ENCODE data around the gene WNT9B. TPM values are rescaled to one million over a fixed set of nuclear protein-coding genes. Genes with fewer than 3 reads are reported as not detected.
A peak's percentile ranks its signal among the peaks of the same experiment; 100 is the strongest.

The WNT9B gene
- total RNA-seq, 1 experiment from 2014 or later, result 0.70 TPM

- H2BK15ac ChIP-seq (ENCODE audit: low read depth, low read length), result no peak overlapping the region
- H2BK12ac ChIP-seq (ENCODE audit: insufficient read length, low read depth, low read length), result no peak overlapping the region
- H2BK5ac ChIP-seq (ENCODE audit: insufficient read length, low read length), result no peak overlapping the region
- H2BK120ac ChIP-seq (ENCODE audit: low read depth, low read length, poor library complexity, severe bottlenecking), result no peak overlapping the region
- no peaks in the 10 kb centered on the region for H3K23me2 ChIP-seq (ENCODE audit: insufficient read length, low read depth, low read length, poor library complexity, severe bottlenecking)
- no peak overlapping the region for H4K5ac ChIP-seq (ENCODE audit: insufficient read length, low read depth, low read length)
- H4K20me1 ChIP-seq (ENCODE audit: control insufficient read depth, insufficient read depth, insufficient read length), result no peaks in the 10 kb centered on the region
- TF ChIP-seq CTCF (conservative IDR thresholded peaks at IDR 0.05), result no peak
- H3K56ac ChIP-seq (ENCODE audit: insufficient read length, low read depth, low read length), result no peak overlapping the region
- Mint-ChIP-seq H3K9me3 (no peaks in the 10 kb centered on the region), H3K4me1 (peaks cover 14 to 17% of the 10 kb centered on the region in 2 experiments), H3K36me3 (ENCODE audit: insufficient read depth in 1 of 3, low read depth in 3 of 3) (no peaks in the 10 kb centered on the region), H3K4me3 (no peak overlapping the region), H3K27me3 (ENCODE audit: low read depth) (peaks cover 13% of the 10 kb centered on the region), H3K27ac (no peak overlapping the region)
- no peak overlapping the region for H3K23ac ChIP-seq (ENCODE audit: insufficient read length, low read depth, low read length)
- peak; percentile 93 for DNase-seq
- peaks cover 2% of the 10 kb centered on the region; the same call in 1 of the 2 replicates for H3K4me1 ChIP-seq (ENCODE audit: insufficient read depth, low read length)
- H3K9ac ChIP-seq (ENCODE audit: extremely low read depth, insufficient read length, low read length), result no peak overlapping the region
- no peak overlapping the region for H4K91ac ChIP-seq (ENCODE audit: insufficient read length, low read depth, low read length)
- no peak overlapping the region for H3K4me2 ChIP-seq (ENCODE audit: insufficient read depth, insufficient read length, low read length)
- no peak overlapping the region for H3T11ph ChIP-seq (ENCODE audit: low read length)
- WGBS (ENCODE audit: extremely low coverage, insufficient read length, low lambda C conversion rate), result no CpG with 5 or more reads among the region's 13 CpGs
- no peaks in the 10 kb centered on the region for H3K27me3 ChIP-seq (ENCODE audit: insufficient read depth, low read length)
- no peak overlapping the region for H3K4ac ChIP-seq (ENCODE audit: low read depth, low read length)
- no peak overlapping the region for H3K14ac ChIP-seq (ENCODE audit: insufficient read depth, low read length)
- no peak overlapping the region for H2BK20ac ChIP-seq (ENCODE audit: low read depth, low read length, poor library complexity, severe bottlenecking)
- H3K79me2 ChIP-seq (ENCODE audit: insufficient read depth, low read length), result no peaks in the 10 kb centered on the region
- no peak overlapping the region for H3K18ac ChIP-seq (ENCODE audit: insufficient read length, low read depth, low read length)
- no peak overlapping the region for H2AK5ac ChIP-seq (ENCODE audit: insufficient read length, low read length)
- no peaks in the 10 kb centered on the region for H3K79me1 ChIP-seq (ENCODE audit: insufficient read depth, low read depth, low read length, poor library complexity, severe bottlenecking)
- no peak overlapping the region for H3K27ac ChIP-seq (ENCODE audit: insufficient read length, low read depth, low read length)
- H3K9me3 ChIP-seq (ENCODE audit: control insufficient read depth, low read depth, low read length), result no peaks in the 10 kb centered on the region
- no peak overlapping the region for H2AFZ ChIP-seq (ENCODE audit: low read length)
- no peak overlapping the region for H4K8ac ChIP-seq (replicated peaks; ENCODE audit: insufficient read length, low read depth, low read length)
Observed at GRCh38 chr17:46862949-46863348, 11.6 kb downstream of the WNT9B start.
